Ishikawa (cell line): ENCODE measurements around the gene TBK1.

Experiments used
- CEBPB ChIP-seq: IDR thresholded peaks from 2 replicates; pipeline ENCODE4 v1.6.1; 2012
- CREB1 ChIP-seq: IDR thresholded peaks from 2 replicates; pipeline ENCODE4 v1.6.1; 2012; ENCODE audit warnings: low read depth
- EGR1 ChIP-seq: IDR thresholded peaks from 2 replicates; pipeline ENCODE4 v1.6.1; 2012
- EP300 ChIP-seq: IDR thresholded peaks from 2 replicates; pipeline ENCODE4 v1.6.1; 2012; ENCODE audit warnings: borderline replicate concordance
- FOXM1 ChIP-seq: IDR thresholded peaks from 2 replicates; pipeline ENCODE4 v1.6.1; 2012; ENCODE audit warnings: low read depth, borderline replicate concordance
- MAX ChIP-seq: IDR thresholded peaks from 2 replicates; pipeline ENCODE4 v1.6.1; 2012
- NFIC ChIP-seq: IDR thresholded peaks from 2 replicates; pipeline ENCODE4 v1.6.1; 2012
- RAD21 ChIP-seq: IDR thresholded peaks from 2 replicates; pipeline ENCODE4 v1.6.1; 2012; ENCODE audit warnings: low read depth
- REST ChIP-seq: IDR thresholded peaks from 2 replicates; pipeline ENCODE4 v1.6.1; 2012; ENCODE audit warnings: low read depth, mild to moderate bottlenecking
- TAF1 ChIP-seq: IDR thresholded peaks from 2 replicates; pipeline ENCODE4 v1.6.1; 2012; ENCODE audit warnings: low read depth, mild to moderate bottlenecking
- TCF12 ChIP-seq: IDR thresholded peaks from 2 replicates; pipeline ENCODE4 v1.6.1; 2012; ENCODE audit warnings: low read depth
- TEAD4 ChIP-seq: IDR thresholded peaks from 2 replicates; pipeline ENCODE4 v1.6.1; 2012
- USF1 ChIP-seq: IDR thresholded peaks from 2 replicates; pipeline ENCODE4 v1.6.1; 2012
- YY1 ChIP-seq: IDR thresholded peaks from 2 replicates; pipeline ENCODE4 v1.6.1; 2012; ENCODE audit warnings: low read depth
- ZBTB7A ChIP-seq: IDR thresholded peaks from 2 replicates; pipeline ENCODE4 v1.6.1; 2012; ENCODE audit warnings: low read depth

TBK1 gene

GRCh38 chr12:64469455-64470142, 17.7 kb downstream of the TBK1 start:
- no peak for TF ChIP-seq TEAD4

- no peak for TF ChIP-seq TAF1
- no peak for TF ChIP-seq CEBPB
- no peak for TF ChIP-seq CREB1
- no peak for TF ChIP-seq USF1
- no peak for TF ChIP-seq ZBTB7A
- no peak for TF ChIP-seq NFIC
These were observed 18.6 kb downstream of the TBK1 start for GRCh38 chr12:64470495-64470894.

- no peak for TF ChIP-seq TAF1
- TF ChIP-seq CREB1 = no peak
- no peak for TF ChIP-seq RAD21
- no peak for TF ChIP-seq FOXM1
These were observed 21.3 kb downstream of the TBK1 start for GRCh38 chr12:64473176-64473575.

GRCh38 chr12:64475518-64475917, 23.6 kb downstream of the TBK1 start:
- TF ChIP-seq CREB1 = no peak
- no peak for TF ChIP-seq USF1
- no peak for TF ChIP-seq YY1
- TF ChIP-seq RAD21 = no peak
- no peak for TF ChIP-seq TAF1

GRCh38 chr12:64476844-64477243, 24.9 kb downstream of the TBK1 start:
- TF ChIP-seq YY1 = no peak
- no peak for TF ChIP-seq REST
- no peak for TF ChIP-seq USF1
- TF ChIP-seq NFIC = no peak
- no peak for TF ChIP-seq MAX
- TF ChIP-seq CREB1 = no peak
- no peak for TF ChIP-seq TCF12
- TF ChIP-seq TEAD4 = no peak
- TF ChIP-seq RAD21 = no peak
- TF ChIP-seq FOXM1 = no peak
- TF ChIP-seq ZBTB7A = no peak
- no peak for TF ChIP-seq CEBPB
- no peak for TF ChIP-seq EP300
- no peak for TF ChIP-seq TAF1
- no peak for TF ChIP-seq EGR1

- no peak for TF ChIP-seq YY1
These were observed 26.7 kb downstream of the TBK1 start for GRCh38 chr12:64478661-64479060.

- TF ChIP-seq EP300 (no peak), TEAD4 (no peak), FOXM1 (no peak), CEBPB (no peak), NFIC (no peak), REST (no peak), ZBTB7A (no peak), CREB1 (no peak), RAD21 (no peak), YY1 (no peak), EGR1 (no peak), MAX (no peak)
These were observed 28.2 kb downstream of the TBK1 start for GRCh38 chr12:64480148-64480547.
